Measurements from ENCODE around the gene COL23A1. TPM values are rescaled to one million over a fixed set of nuclear protein-coding genes. Genes with fewer than 3 reads are reported as not detected.
A peak's percentile ranks its signal among the peaks of the same experiment; 100 is the strongest.
"Not testable (repeated sequence)": the region's sequence is repeated elsewhere in the genome, so short reads cannot be mapped to it uniquely, and the experiment has no call there.

COL23A1 gene
- total RNA-seq, 1 donor from 2014 or later = 4.3 TPM

- peak overlapping the region in 1 of 2 donors; percentile 40 for H3K27ac ChIP-seq
- no peaks in the 10 kb centered on the region for H3K4me1 ChIP-seq
- no peak overlapping the region for H3K4me3 ChIP-seq
- H3K9me3 ChIP-seq = no peaks in the 10 kb centered on the region
- TF ChIP-seq CTCF (IDR thresholded peaks at IDR 0.05) = no peak
- DNase-seq (ENCODE audit: low spot score in 2 of 2) = no peak
- no peaks in the 10 kb centered on the region for H3K36me3 ChIP-seq
- intact Hi-C loops (cut with DNase I) = no loop called here
- no peaks in the 10 kb centered on the region for H3K27me3 ChIP-seq
Measured at GRCh38 chr5:178241231-178241663, 348.9 kb downstream of the COL23A1 start.

GRCh38 chr5:178240766-178241165 is 349.4 kb downstream of the COL23A1 start:
- Histone ChIP-seq H3K9me3 (no peaks in the 10 kb centered on the region), H3K4me3 (no peak overlapping the region), H3K36me3 (no peaks in the 10 kb centered on the region), H3K4me1 (no peaks in the 10 kb centered on the region), H3K27me3 (no peaks in the 10 kb centered on the region), H3K27ac (peak overlapping the region in 1 of 2 donors; percentile 40)
- DNase-seq (ENCODE audit: low spot score in 2 of 2) = no peak
- TF ChIP-seq CTCF (IDR thresholded peaks at IDR 0.05) = no peak
- intact Hi-C loops (cut with DNase I) = no loop called here

GRCh38 chr5:178240341-178240741 is 349.9 kb downstream of the COL23A1 start:
- no peak for DNase-seq (ENCODE audit: low spot score in 2 of 2)
- intact Hi-C loops (cut with DNase I) = no loop called here
- Histone ChIP-seq H3K4me3 (no peak overlapping the region), H3K27me3 (no peaks in the 10 kb centered on the region), H3K9me3 (no peaks in the 10 kb centered on the region), H3K36me3 (no peaks in the 10 kb centered on the region), H3K27ac (peak overlapping the region in 1 of 2 donors; percentile 45), H3K4me1 (no peaks in the 10 kb centered on the region)
- no peak for TF ChIP-seq CTCF (IDR thresholded peaks at IDR 0.05)

GRCh38 chr5:178239626-178240301 is 350.4 kb downstream of the COL23A1 start:
- H3K36me3 ChIP-seq; intact Hi-C loops (cut with DNase I); DNase-seq (ENCODE audit: low spot score in 2 of 2); H3K4me3 ChIP-seq; H3K9me3 ChIP-seq; H3K27me3 ChIP-seq; H3K4me1 ChIP-seq: not testable (repeated sequence)
- H3K27ac ChIP-seq = peak overlapping the region in 1 of 2 donors; percentile 45

- Histone ChIP-seq H3K4me1 (no peaks in the 10 kb centered on the region), H3K4me3 (no peak overlapping the region), H3K27ac (no peak overlapping the region), H3K27me3 (no peaks in the 10 kb centered on the region), H3K9me3 (no peaks in the 10 kb centered on the region), H3K36me3 (no peaks in the 10 kb centered on the region)
- intact Hi-C loops (cut with DNase I) = no loop called here
- no peak for TF ChIP-seq CTCF (IDR thresholded peaks at IDR 0.05)
- no peak for DNase-seq (ENCODE audit: low spot score in 2 of 2)
Measured at GRCh38 chr5:178238711-178239592, 351.2 kb downstream of the COL23A1 start.

- Histone ChIP-seq H3K4me3 (no peak overlapping the region), H3K27me3 (no peaks in the 10 kb centered on the region), H3K27ac (no peak overlapping the region), H3K4me1 (no peaks in the 10 kb centered on the region), H3K9me3 (no peaks in the 10 kb centered on the region), H3K36me3 (no peaks in the 10 kb centered on the region)
- no peak for DNase-seq (ENCODE audit: low spot score in 2 of 2)
- no peak for TF ChIP-seq CTCF (IDR thresholded peaks at IDR 0.05)
- intact Hi-C loops (cut with DNase I) = no loop called here
Measured at GRCh38 chr5:178238313-178238635, 351.9 kb downstream of the COL23A1 start.

All from ascending aorta (tissue), 2 donors.